Measurements from ENCODE around the gene CAMK1G.

CAMK1G gene

GRCh38 chr1:209620487-209620884 lies 37.0 kb downstream of the CAMK1G start:
- DNase-seq, result no peak

GRCh38 chr1:209621286-209621685 lies 37.8 kb downstream of the CAMK1G start:
- no peak for DNase-seq

- no peak for DNase-seq
These were observed 38.5 kb downstream of the CAMK1G start for GRCh38 chr1:209621741-209622655.

GRCh38 chr1:209622841-209623829 lies 39.6 kb downstream of the CAMK1G start:
- no peak for DNase-seq

GRCh38 chr1:209624558-209625549 lies 41.3 kb downstream of the CAMK1G start:
- DNase-seq, result no peak

- no peak for DNase-seq
These were observed 42.3 kb downstream of the CAMK1G start for GRCh38 chr1:209625791-209626285.

GRCh38 chr1:209626346-209627026 lies 43.0 kb downstream of the CAMK1G start:
- DNase-seq, result no peak

- no peak for DNase-seq
These were observed 43.7 kb downstream of the CAMK1G start for GRCh38 chr1:209627027-209627731.

GRCh38 chr1:209627732-209628196 lies 44.2 kb downstream of the CAMK1G start:
- DNase-seq, result peak; percentile 48

GRCh38 chr1:209628618-209629299 lies 45.2 kb downstream of the CAMK1G start:
- DNase-seq, result no peak

- no peak for DNase-seq
These were observed 46.3 kb downstream of the CAMK1G start for GRCh38 chr1:209629621-209630382.

GRCh38 chr1:209630383-209631225 lies 47.1 kb downstream of the CAMK1G start:
- DNase-seq, result no peak

- no peak for DNase-seq
These were observed 50.0 kb downstream of the CAMK1G start for GRCh38 chr1:209633335-209633997.

- no peak for DNase-seq
These were observed 50.7 kb downstream of the CAMK1G start for GRCh38 chr1:209634005-209634737.

GRCh38 chr1:209635850-209636249 lies 52.3 kb downstream of the CAMK1G start:
- no peak for DNase-seq

- no peak for DNase-seq
These were observed 58.3 kb downstream of the CAMK1G start for GRCh38 chr1:209641832-209642172.

GRCh38 chr1:209642816-209643215 lies 59.3 kb downstream of the CAMK1G start:
- DNase-seq, result no peak

All from NCI-H226 (cell line).